Fibroblast of lung (primary cell): ENCODE results near the gene TRAFD1. TPM values are rescaled to one million over a fixed set of nuclear protein-coding genes. Genes with fewer than 3 reads are reported as not detected.

ENCODE experiments used
- DNase-seq, 2 donors: peaks; one replicate each; pipeline versions ENCODE4 v3.0.0 to v3.0.0-alpha.2; 2010; ENCODE audit warnings: low read depth in 2 of 2
- H2AFZ ChIP-seq: 2 replicates; pipeline ENCODE4 v1.5.1; 2012; ENCODE audit warnings: low read length, control low read depth, inconsistent platforms
- H3K27ac ChIP-seq: 2 replicates; pipeline ENCODE4 v1.5.1; 2011; ENCODE audit warnings: low read length, control low read depth; ENCODE audit not compliant: insufficient read depth
- H3K27me3 ChIP-seq: 2 replicates; pipeline ENCODE4 v1.5.1; 2011; ENCODE audit warnings: mild to moderate bottlenecking, low read length; ENCODE audit not compliant: control insufficient read depth, insufficient read depth
- H3K36me3 ChIP-seq: 2 replicates; pipeline ENCODE4 v1.5.1; 2011; ENCODE audit warnings: low read length; ENCODE audit not compliant: control insufficient read depth, insufficient read depth
- H3K4me1 ChIP-seq: 2 replicates; pipeline ENCODE4 v1.5.1; 2011; ENCODE audit warnings: low read length; ENCODE audit not compliant: control insufficient read depth, insufficient read depth; ENCODE audit errors: extremely low read depth
- H3K4me2 ChIP-seq: 2 replicates; pipeline ENCODE4 v1.5.1; 2011; ENCODE audit warnings: low read length, control low read depth; ENCODE audit not compliant: insufficient read depth; ENCODE audit errors: extremely low read depth
- H3K4me3 ChIP-seq, 4 experiments: fragments of 200-600 bp in 1 of 4; sonication (generic) in 1 of 4; replicated peaks in 1 of 4; 2 replicates each; pipeline ENCODE4 v1.5.1; 2011 to 2016; ENCODE audit warnings: low read length in 4 of 4, low read depth in 3 of 4, mild to moderate bottlenecking in 3 of 4, control low read depth in 2 of 4, inconsistent platforms in 1 of 4, mixed read lengths in 1 of 4; ENCODE audit not compliant: insufficient read depth in 1 of 4; ENCODE audit errors: control extremely low read depth in 1 of 4
- H3K79me2 ChIP-seq: 2 replicates; pipeline ENCODE4 v1.5.1; 2012; ENCODE audit warnings: mild to moderate bottlenecking, low read length, inconsistent platforms; ENCODE audit not compliant: control insufficient read depth, insufficient read depth
- H3K9ac ChIP-seq: 2 replicates; pipeline ENCODE4 v1.5.1; 2011; ENCODE audit warnings: mild to moderate bottlenecking, low read length, control low read depth; ENCODE audit not compliant: insufficient read depth
- H3K9me3 ChIP-seq: 2 replicates; pipeline ENCODE4 v1.5.1; 2012; ENCODE audit warnings: low read depth, low read length; ENCODE audit not compliant: control insufficient read depth, insufficient read depth
- H4K20me1 ChIP-seq: 2 replicates; pipeline ENCODE4 v1.5.1; 2011; ENCODE audit warnings: low read length; ENCODE audit not compliant: control insufficient read depth, insufficient read depth; ENCODE audit errors: extremely low read depth
- EZH2 ChIP-seq: IDR thresholded peaks from 2 replicates; pipeline ENCODE4 v1.5.1; 2012; ENCODE audit warnings: low read length, control low read depth, mild to moderate bottlenecking; ENCODE audit errors: missing control alignments
- polyA plus RNA-seq, 2 donors: library from polyadenylated mRNA; depleted of rRNA in 1 of 2; stranded (reverse) in 1 of 2; unstranded in 1 of 2; fragments of >200 nt; gene quantifications; 2 replicates each; pipeline ENCODE4 v1.2.1, GENCODE V29; 2011 to 2012; ENCODE audit warnings: missing spikeins in 1 of 2
- total RNA-seq: library from RNA; depleted of rRNA; stranded (reverse); fragments of >200 nt; gene quantifications from 2 replicates; pipeline ENCODE4 v1.2.1, GENCODE V29; 2014
- TF ChIP-seq, protein P1 (sequence below), 2 donors: IDR thresholded peaks in 1 of 2; conservative IDR thresholded peaks in 1 of 2; 1 replicate in 1 of 2; 2 replicates in 1 of 2; pipeline ENCODE4 v1.5.1; 2011 to 2012; ENCODE audit warnings: low read length in 2 of 2, control low read depth in 1 of 2, inconsistent platforms in 1 of 2, low read depth in 1 of 2, mild to moderate bottlenecking in 1 of 2

Gene TRAFD1
- total and polyA plus RNA-seq, 2 donors (not counting 1 experiment from before 2014, with no cell fraction given) = 42.5 to 83.4 TPM

DNA sequence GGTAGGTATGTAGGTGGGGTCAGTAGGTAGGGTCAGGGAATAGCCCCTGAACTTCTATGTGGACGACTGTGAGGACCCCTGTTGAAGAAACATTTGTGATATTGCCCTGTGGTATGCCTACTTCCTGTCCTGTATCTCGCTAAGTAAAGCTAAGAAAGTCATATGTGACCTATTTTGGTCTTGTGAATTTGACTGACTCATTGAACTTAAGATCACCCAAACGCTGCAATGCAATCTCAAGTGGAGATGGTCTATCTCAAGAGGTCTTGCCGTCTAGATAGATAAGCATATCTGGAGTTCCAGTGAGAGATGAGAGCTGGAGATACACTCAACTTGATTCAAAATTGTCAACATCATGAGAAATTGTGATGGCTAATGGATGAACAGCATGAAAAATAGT lies 73.8 kb downstream of the TRAFD1 start:
- Histone ChIP-seq H3K9me3 (no peaks in the 10 kb centered on the region), H4K20me1 (no peaks in the 10 kb centered on the region), H3K27ac (no peak overlapping the region), H3K36me3 (peaks cover 14% of the 10 kb centered on the region), H3K4me2 (no peak overlapping the region), H3K4me3 (no peak overlapping the region), H3K9ac (no peak overlapping the region), H3K4me1 (no peaks in the 10 kb centered on the region), H3K27me3 (no peaks in the 10 kb centered on the region), H3K79me2 (no peaks in the 10 kb centered on the region), H2AFZ (no peak overlapping the region)
- no peak for TF ChIP-seq EZH2
- TF ChIP-seq, protein P1, sequence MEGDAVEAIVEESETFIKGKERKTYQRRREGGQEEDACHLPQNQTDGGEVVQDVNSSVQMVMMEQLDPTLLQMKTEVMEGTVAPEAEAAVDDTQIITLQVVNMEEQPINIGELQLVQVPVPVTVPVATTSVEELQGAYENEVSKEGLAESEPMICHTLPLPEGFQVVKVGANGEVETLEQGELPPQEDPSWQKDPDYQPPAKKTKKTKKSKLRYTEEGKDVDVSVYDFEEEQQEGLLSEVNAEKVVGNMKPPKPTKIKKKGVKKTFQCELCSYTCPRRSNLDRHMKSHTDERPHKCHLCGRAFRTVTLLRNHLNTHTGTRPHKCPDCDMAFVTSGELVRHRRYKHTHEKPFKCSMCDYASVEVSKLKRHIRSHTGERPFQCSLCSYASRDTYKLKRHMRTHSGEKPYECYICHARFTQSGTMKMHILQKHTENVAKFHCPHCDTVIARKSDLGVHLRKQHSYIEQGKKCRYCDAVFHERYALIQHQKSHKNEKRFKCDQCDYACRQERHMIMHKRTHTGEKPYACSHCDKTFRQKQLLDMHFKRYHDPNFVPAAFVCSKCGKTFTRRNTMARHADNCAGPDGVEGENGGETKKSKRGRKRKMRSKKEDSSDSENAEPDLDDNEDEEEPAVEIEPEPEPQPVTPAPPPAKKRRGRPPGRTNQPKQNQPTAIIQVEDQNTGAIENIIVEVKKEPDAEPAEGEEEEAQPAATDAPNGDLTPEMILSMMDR (conservative IDR thresholded peaks at IDR 0.05 in 1 of 2, IDR thresholded peaks at IDR 0.05 in 1 of 2; ENCODE audit: low read depth in 1 of 2, low read length in 2 of 2) = no peak
- DNase-seq = no peak

Other genes starting within 250 kb of the TRAFD1 start
- 12.3 and 21.8 TPM in 2 replicates for gene TMEM116, start 112.4 kb upstream of the TRAFD1 start, total RNA-seq
- gene TMEM116, start 112.4 kb upstream of the TRAFD1 start, polyA plus RNA-seq = 7.8 and 8.7 TPM in 2 replicates
- gene ERP29, start 112.1 kb upstream of the TRAFD1 start, total RNA-seq = 127 and 128 TPM in 2 replicates
- 110 and 125 TPM in 2 replicates for gene ERP29, start 112.1 kb upstream of the TRAFD1 start, polyA plus RNA-seq
- 16.9 and 18.8 TPM in 2 replicates for gene NAA25, start 16.8 kb upstream of the TRAFD1 start, total RNA-seq
- gene NAA25, start 16.8 kb upstream of the TRAFD1 start, polyA plus RNA-seq = 17.9 and 19.4 TPM in 2 replicates